Psoas muscle (tissue), 8 donors: ENCODE data around the gene ATF5. TPM values are rescaled to one million over a fixed set of nuclear protein-coding genes. Genes with fewer than 3 reads are reported as not detected.
A peak's percentile ranks its signal among the peaks of the same experiment; 100 is the strongest.

Source experiments
- ATAC-seq, 4 donors: fragments of 200-7000 bp; cut with Tn5 transposase; one replicate each; pipeline ENCODE4 v1.9.1; 2020; ENCODE audit warnings: moderate library complexity in 3 of 4, mild to moderate bottlenecking in 2 of 4
- DNase-seq, 2 donors: peaks; one replicate each; pipeline ENCODE4 v3.0.0-alpha.2; 2020
- H3K27ac ChIP-seq: fragments of 200-600 bp; one replicate; pipeline ENCODE4 v1.8.0; 2022
- H3K27me3 ChIP-seq, 3 donors: fragments of 200-600 bp in 1 of 3; one replicate each; pipeline versions ENCODE4 v1.6.1 to v1.8.0; 2013 to 2022; ENCODE audit warnings: low read length in 2 of 3, mild to moderate bottlenecking in 2 of 3, moderate library complexity in 1 of 3; ENCODE audit not compliant: insufficient read depth in 3 of 3
- H3K36me3 ChIP-seq, 2 donors: fragments of 200-600 bp in 1 of 2; one replicate each; pipeline versions ENCODE4 v1.6.1 to v1.8.0; 2013 to 2022; ENCODE audit warnings: low read depth in 1 of 2, mild to moderate bottlenecking in 1 of 2, moderate library complexity in 1 of 2; ENCODE audit not compliant: insufficient read depth in 1 of 2
- H3K4me1 ChIP-seq: fragments of 200-600 bp; one replicate; pipeline ENCODE4 v1.8.0; 2022
- H3K4me3 ChIP-seq: fragments of 200-600 bp; one replicate; pipeline ENCODE4 v1.8.0; 2022; ENCODE audit warnings: mild to moderate bottlenecking
- H3K9me3 ChIP-seq: fragments of 200-600 bp; one replicate; pipeline ENCODE4 v1.8.0; 2022
- CTCF ChIP-seq: fragments of 200-600 bp; IDR thresholded peaks from one replicate; pipeline ENCODE4 v1.8.0; 2022; ENCODE audit warnings: antibody characterized with exemption
- WGBS, 3 donors: extraction: QIAGEN DNeasy Blood & Tissue Kit; methylation state at CpG; one replicate each; pipeline versions ENCODE4 v1.1.6 to v1.1.7; 2013; 5-methylcytosine and 5-hydroxymethylcytosine counted together
- intact Hi-C, 2 donors: fragments of 100-400 bp; cut with DNase I; formaldehyde crosslinking; loops; one replicate each; pipeline versions ENCODE4 v1.11.0 to v1.14.2; 2022
- polyA plus RNA-seq, 3 donors: library from polyadenylated mRNA; stranded (reverse); fragments of 200-250 nt; gene quantifications; one replicate each; pipeline ENCODE4 v1.2.3, GENCODE V29; 2013
- total RNA-seq, 4 donors: library from RNA; stranded (reverse); fragmentation: NEBNext Ultra II Directional in 2 of 4; extraction: Animal tissue kit (Norgen Biotek cat#: 25700) in 2 of 4; gene quantifications; one replicate each; pipeline versions ENCODE4 v1.2.1 to v1.2.4, GENCODE V29; 2021 to 2023
- donor health status: healthy with polysubstance abuse.
- donor health status: DM: no; HTN: no; CAD: no; lungs with moderate emphysema.
- donor health status: Bipolar disorder and iron deficiency.
- donor health status: healthy.
- donor health status: DM: yes; HTN: yes; CAD: no.
- donor health status: DM: no; HTN: no; CAD: no.
- donor health status: DM: no; HTN: no; CAD: no.
- donor health status: DM: yes; HTN: yes; CAD: no.

ATF5 gene
- total and polyA plus RNA-seq, 7 donors = 10.0 to 39.4 (median 21.0) TPM

GRCh38 chr19:49896863-49897621 is 32.0 kb upstream of the ATF5 start, which contains the start of gene IL4I1:
IL4I1 (minus strand) TSS chr19:49896887; CDS start chr19:49896160, 727 bp downstream.
- DNase-seq (no peak), ATAC-seq (peak in 1 of 4 donors; percentile 11)
- no peak within 1 kb of the TSS for H3K27ac ChIP-seq
- no peaks in the 10 kb centered on the region for H3K27me3 ChIP-seq
- H3K36me3 ChIP-seq = no peaks in the 10 kb centered on the region
- intact Hi-C loops = no loop called here
- no peak within 1 kb of the TSS for H3K4me3 ChIP-seq
- no peaks in the 10 kb centered on the region for H3K4me1 ChIP-seq
- TF ChIP-seq CTCF = no peak
- 30 to 34% (median 33%) methylated on average over 20 of the region's 20 CpGs for WGBS, 3 donors
- H3K9me3 ChIP-seq = no peaks in the 10 kb centered on the region

GRCh38 chr19:49904136-49904535 is 24.9 kb upstream of the ATF5 start:
- no peak for TF ChIP-seq CTCF
- no peaks in the 10 kb centered on the region for H3K27me3 ChIP-seq
- DNase-seq (no peak), ATAC-seq (no peak)
- 61 to 75% (median 64%) methylated on average over 6 of the region's 6 CpGs for WGBS, 3 donors
- no peak overlapping the region for H3K27ac ChIP-seq
- no peaks in the 10 kb centered on the region for H3K9me3 ChIP-seq
- H3K4me3 ChIP-seq = no peak overlapping the region
- peaks cover 0 to 27% of the 10 kb centered on the region in 2 donors for H3K36me3 ChIP-seq
- intact Hi-C loops = no loop called here
- no peaks in the 10 kb centered on the region for H3K4me1 ChIP-seq

- WGBS, 3 donors = 79 to 83% (median 83%) methylated on average over 16 of the region's 16 CpGs
- peak; percentile 33 to 67 (median 46) for ATAC-seq
These were observed 22.0 kb upstream of the ATF5 start for GRCh38 chr19:49906879-49907564.

GRCh38 chr19:49907745-49908446 is 21.1 kb upstream of the ATF5 start:
- Histone ChIP-seq H3K4me1 (no peaks in the 10 kb centered on the region), H3K4me3 (no peak overlapping the region), H3K36me3 (peaks cover 0 to 57% of the 10 kb centered on the region in 2 donors), H3K27me3 (no peaks in the 10 kb centered on the region), H3K27ac (no peak overlapping the region), H3K9me3 (no peaks in the 10 kb centered on the region)
- WGBS, 3 donors = 88 to 94% (median 93%) methylated on average over 23 of the region's 23 CpGs
- DNase-seq (no peak), ATAC-seq (no peak)
- intact Hi-C loops = no loop called here
- no peak for TF ChIP-seq CTCF

More at GRCh38 chr19:49906879-49907564, 22.0 kb upstream of the ATF5 start:
- intact Hi-C loops = no loop called here
- Histone ChIP-seq H3K4me3 (no peak overlapping the region), H3K27ac (no peak overlapping the region), H3K4me1 (no peaks in the 10 kb centered on the region), H3K27me3 (no peaks in the 10 kb centered on the region), H3K36me3 (peaks cover 0 to 48% of the 10 kb centered on the region in 2 donors), H3K9me3 (no peaks in the 10 kb centered on the region)
- TF ChIP-seq CTCF = no peak
- no peak for DNase-seq
